Heart left ventricle (tissue), 13 donors: Measurements from ENCODE around the gene FAM120B.

ENCODE experiments used
- POLR2A ChIP-seq, 2 donors: fragments of 450-650 bp; IDR thresholded peaks; one replicate each; pipeline ENCODE4 v1.6.1; 2017; ENCODE audit warnings: antibody characterized with exemption in 2 of 2, mild to moderate bottlenecking in 2 of 2, moderate library complexity in 2 of 2
- TF ChIP-seq, protein P1 (sequence below), 12 donors: fragments of 200-600 bp; sonication (generic) in 4 of 12; IDR thresholded peaks; one replicate each; pipeline versions ENCODE4 v1.5.0 to v1.8.0; 2018 to 2022; ENCODE audit warnings: antibody characterized with exemption in 12 of 12, mild to moderate bottlenecking in 5 of 12
- donor health status: ischemic (EF 13 %, LVEDD 7.1; RV severe dilation, severe dysfunction).
- donor health status: DM: no; HTN: yes; CAD: no.
- donor health status: DM: no; HTN: no; CAD: no.
- donor health status: ischemic (EF 25% LVEDD 6.9; RV normal size, moderate dysfunction).
- donor health status: ischemic (EF 25% LVEDD 5.7; RV mildly dilated, moderate dysfunction).
- donor health status: ischemic (EF 35%, LVEDD 5.7; RV mildly dilated, moderate dysfunction).
- donor health status: nonischemic (EF 11% LVEDD 7.7; RV severe dilation, severe dysfunction).
- donor health status: DM: yes; HTN: yes; CAD: no.
- donor health status: PGD.
- donor health status: ischemic (EF 29% LVEDD 5.4; RV normal size, mild dysfunction).
- donor health status: nonischemic (EF 23%, LVEDD 6.1; RV moderate dilation, normal function).

DNA sequence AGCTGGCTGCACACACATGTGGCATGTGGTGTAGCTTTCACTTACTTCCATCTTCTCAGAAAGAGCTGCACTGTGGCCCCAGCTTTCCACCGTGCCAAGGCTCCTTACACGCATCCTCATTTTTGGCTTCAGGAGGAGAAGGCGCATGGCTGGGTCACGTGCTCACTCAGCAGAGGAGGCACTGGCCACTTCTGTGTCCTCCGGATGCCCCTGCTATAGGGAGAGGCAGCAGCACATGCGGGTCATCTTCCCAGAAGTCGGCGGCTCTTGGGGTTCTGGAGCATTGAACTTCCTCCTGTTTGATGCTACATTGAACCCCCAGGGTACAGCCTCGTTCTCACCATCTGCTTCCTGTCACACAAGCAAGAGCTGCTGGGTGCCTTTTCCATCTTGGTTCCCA is 111.3 kb downstream of the FAM120B start:
- TF ChIP-seq, protein P1, sequence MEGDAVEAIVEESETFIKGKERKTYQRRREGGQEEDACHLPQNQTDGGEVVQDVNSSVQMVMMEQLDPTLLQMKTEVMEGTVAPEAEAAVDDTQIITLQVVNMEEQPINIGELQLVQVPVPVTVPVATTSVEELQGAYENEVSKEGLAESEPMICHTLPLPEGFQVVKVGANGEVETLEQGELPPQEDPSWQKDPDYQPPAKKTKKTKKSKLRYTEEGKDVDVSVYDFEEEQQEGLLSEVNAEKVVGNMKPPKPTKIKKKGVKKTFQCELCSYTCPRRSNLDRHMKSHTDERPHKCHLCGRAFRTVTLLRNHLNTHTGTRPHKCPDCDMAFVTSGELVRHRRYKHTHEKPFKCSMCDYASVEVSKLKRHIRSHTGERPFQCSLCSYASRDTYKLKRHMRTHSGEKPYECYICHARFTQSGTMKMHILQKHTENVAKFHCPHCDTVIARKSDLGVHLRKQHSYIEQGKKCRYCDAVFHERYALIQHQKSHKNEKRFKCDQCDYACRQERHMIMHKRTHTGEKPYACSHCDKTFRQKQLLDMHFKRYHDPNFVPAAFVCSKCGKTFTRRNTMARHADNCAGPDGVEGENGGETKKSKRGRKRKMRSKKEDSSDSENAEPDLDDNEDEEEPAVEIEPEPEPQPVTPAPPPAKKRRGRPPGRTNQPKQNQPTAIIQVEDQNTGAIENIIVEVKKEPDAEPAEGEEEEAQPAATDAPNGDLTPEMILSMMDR (IDR thresholded peaks at IDR 0.05), result no peak
- no peak for TF ChIP-seq POLR2A (IDR thresholded peaks at IDR 0.05)
